HAP-1 (cell line): ENCODE data around the gene NME9.
"Not testable (repeated sequence)": the region's sequence is repeated elsewhere in the genome, so short reads cannot be mapped to it uniquely, and the experiment has no call there.

Experiments used
- DNase-seq, 2 experiments: peaks; one replicate each; pipeline ENCODE4 v3.0.0-alpha.2; 2016 to 2020; ENCODE audit warnings: low spot score in 2 of 2
- H3K27me3 ChIP-seq: fragments of 250-450 bp; sonication (Bioruptor Pico); 2 replicates; pipeline ENCODE4 v1.5.1; 2020; ENCODE audit warnings: low read depth, mild to moderate bottlenecking, moderate library complexity
- H3K36me3 ChIP-seq: fragments of 250-450 bp; sonication (Bioruptor Pico); replicated peaks from 2 replicates; pipeline ENCODE4 v1.5.1; 2020; ENCODE audit warnings: mild to moderate bottlenecking
- H3K4me1 ChIP-seq: fragments of 250-450 bp; sonication (Bioruptor Pico); 2 replicates; pipeline ENCODE4 v1.5.1; 2020; ENCODE audit warnings: mild to moderate bottlenecking
- H3K4me3 ChIP-seq: fragments of 250-450 bp; sonication (Bioruptor Pico); 2 replicates; pipeline ENCODE4 v1.5.1; 2020; ENCODE audit warnings: mild to moderate bottlenecking, moderate library complexity
- H3K9me3 ChIP-seq: fragments of 250-450 bp; sonication (Bioruptor Pico); 2 replicates; pipeline ENCODE4 v1.5.1; 2020; ENCODE audit warnings: mild to moderate bottlenecking, moderate library complexity
- in situ Hi-C: fragments of 300-500 bp; cut with MboI; formaldehyde crosslinking; loops from 3 replicates; pipeline ENCODE4 v1.14.3; 2020; ENCODE audit warnings: low sequenced_read_pairs, inconsistent platforms, mixed read lengths

Gene NME9, protein sequence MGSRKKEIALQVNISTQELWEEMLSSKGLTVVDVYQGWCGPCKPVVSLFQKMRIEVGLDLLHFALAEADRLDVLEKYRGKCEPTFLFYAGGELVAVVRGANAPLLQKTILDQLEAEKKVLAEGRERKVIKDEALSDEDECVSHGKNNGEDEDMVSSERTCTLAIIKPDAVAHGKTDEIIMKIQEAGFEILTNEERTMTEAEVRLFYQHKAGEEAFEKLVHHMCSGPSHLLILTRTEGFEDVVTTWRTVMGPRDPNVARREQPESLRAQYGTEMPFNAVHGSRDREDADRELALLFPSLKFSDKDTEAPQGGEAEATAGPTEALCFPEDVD

DNA sequence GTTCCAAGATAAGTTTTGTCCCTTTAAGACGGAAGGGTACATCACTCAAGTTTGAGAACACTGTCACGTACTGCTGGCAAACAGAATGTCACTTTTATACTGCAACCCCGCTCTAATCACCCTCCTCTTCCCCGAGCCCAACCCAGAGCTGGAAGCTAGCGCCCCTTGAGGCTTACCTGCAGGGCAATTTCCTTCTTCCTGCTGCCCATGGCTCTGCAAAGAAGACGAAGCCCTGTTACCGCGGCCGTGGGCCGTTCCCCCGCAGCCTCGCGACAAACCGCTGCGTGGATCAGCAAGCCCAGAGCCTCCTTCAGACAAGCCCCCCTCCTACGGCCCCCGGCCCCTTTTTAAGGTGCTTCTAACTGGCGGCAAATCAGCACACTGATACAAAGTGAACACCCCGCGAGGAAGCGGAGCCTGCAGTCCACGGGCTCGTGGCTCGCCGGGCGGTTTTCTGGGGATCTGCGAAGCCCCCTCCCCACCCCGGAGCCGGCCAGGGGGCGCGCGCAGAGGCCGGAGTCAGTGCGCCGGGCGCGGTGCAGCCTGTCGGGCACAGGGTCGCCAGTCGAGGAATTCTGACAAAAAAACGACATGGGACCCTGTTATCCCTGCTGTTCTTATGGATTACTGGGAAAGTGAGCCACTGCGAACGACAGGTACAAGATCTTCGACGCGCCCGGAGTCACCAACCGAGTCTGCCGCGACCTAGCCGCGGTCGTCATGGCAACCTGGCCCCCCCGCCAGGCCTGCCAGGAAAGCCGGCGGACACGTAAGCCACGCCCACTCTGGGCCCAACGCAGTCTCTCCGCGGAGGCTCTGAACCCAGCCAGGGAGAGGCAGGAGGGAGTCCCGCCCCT, at the start of gene NME9:
NME9 (minus strand) TSS at position 725 of the 857 bp plus-strand sequence; CDS start at position 209, 516 bp downstream.
- DNase-seq, result peak; percentile 93 to 97
- Histone ChIP-seq H3K27me3 (no peaks in the 10 kb centered on the region), H3K4me1 (peaks cover 6% of the 10 kb centered on the region; the same call in 1 of the 2 replicates), H3K36me3 (no peaks in the 10 kb centered on the region), H3K9me3 (no peaks in the 10 kb centered on the region), H3K4me3 (peak within 1 kb of the TSS; percentile 48)
- in situ Hi-C loops, result no loop called here

DNA sequence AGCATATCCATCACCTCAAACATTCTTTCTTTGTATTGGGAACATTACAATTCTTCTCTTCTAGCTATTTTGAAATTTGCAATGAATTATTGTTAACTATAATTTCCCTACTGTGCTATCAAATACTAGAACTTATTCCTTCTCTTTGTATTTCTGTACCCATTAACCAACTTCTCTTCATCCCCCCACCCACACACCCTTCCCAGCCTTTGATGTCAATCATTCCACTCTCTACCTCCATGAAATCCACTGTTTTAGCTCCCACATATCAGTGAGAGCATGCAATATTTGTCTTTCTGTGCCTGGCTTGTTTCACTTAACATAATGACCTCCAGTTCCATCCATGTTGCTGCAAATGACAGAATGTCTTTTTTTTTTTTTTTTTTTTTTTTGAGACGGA, 49.3 kb upstream of the NME9 start:
- DNase-seq, result no peak
- Histone ChIP-seq H3K4me1 (peaks cover 5% of the 10 kb centered on the region; the same call in 1 of the 2 replicates), H3K27me3 (no peaks in the 10 kb centered on the region), H3K36me3 (no peaks in the 10 kb centered on the region), H3K4me3 (no peak overlapping the region), H3K9me3 (no peaks in the 10 kb centered on the region)
- in situ Hi-C loops, result no loop called here

DNA sequence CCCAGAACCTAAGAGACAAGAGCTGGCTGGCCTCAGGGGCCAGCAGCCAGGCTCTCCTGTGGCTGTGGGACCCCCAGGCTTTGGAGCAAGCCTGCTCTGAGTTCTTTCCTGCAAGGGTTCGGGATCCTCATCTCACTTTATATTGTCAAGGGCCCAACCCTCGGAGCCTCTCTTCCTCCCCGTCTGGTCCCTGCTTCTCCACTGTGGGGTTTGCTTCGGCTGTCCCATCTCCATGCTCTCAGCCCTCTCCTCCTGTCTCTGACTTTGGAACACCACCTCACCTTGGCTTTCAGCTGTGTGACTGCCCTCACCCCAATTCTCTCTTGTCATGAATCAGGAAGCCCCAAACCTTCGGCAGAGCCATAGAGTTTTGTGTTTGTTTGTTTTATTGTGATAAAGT, 48.7 kb upstream of the NME9 start:
- in situ Hi-C loops, result no loop called here
- Histone ChIP-seq H3K27me3 (no peaks in the 10 kb centered on the region), H3K4me1 (peaks cover 5% of the 10 kb centered on the region; the same call in 1 of the 2 replicates), H3K9me3 (no peaks in the 10 kb centered on the region), H3K36me3 (no peaks in the 10 kb centered on the region), H3K4me3 (no peak overlapping the region)
- DNase-seq, result no peak

DNA sequence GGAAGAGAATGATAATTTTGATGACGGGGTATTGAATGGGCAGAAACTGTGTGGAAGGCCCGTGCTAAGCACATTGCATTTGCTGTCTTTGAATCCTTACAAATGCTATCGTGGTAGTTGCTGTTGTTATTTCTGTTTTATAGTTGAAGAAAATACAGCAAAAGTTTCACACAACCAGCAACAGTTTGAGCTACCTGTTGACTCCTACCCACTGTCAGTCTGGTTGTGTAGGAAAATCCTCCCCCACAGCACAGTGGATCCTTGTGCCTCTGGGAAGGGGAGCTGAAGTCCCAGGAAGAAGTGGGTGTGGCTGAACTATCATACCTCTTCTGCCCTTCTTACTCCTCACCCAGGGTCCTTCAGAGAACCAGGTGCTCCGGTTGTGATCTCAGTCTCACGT, 48.2 kb upstream of the NME9 start:
- no peak for DNase-seq

DNA sequence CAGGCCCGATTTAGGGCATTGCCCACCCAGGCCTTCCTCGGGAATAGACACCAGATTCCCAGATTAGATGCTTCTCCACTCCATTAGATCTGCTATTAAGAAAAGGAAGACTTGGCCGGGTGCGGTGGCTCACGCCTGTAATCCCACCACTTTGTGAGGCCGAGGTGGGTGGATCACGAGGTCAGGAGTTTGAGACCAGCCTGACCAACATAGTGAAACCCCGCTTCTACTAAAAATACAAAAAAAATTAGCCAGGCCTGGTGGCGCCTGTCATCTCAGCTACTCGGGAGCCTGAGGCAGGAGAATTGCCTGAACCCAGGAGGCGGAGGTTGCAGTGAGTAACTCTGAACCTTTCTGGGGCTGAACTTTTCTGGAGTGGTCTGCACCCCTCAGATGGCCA, 47.6 kb upstream of the NME9 start:
- H3K9me3 ChIP-seq, DNase-seq, H3K4me3 ChIP-seq, in situ Hi-C loops, H3K27me3 ChIP-seq, H3K36me3 ChIP-seq, H3K4me1 ChIP-seq: not testable (repeated sequence)

More for the DNA sequence above, 48.2 kb upstream of the NME9 start:
- no peaks in the 10 kb centered on the region for H3K9me3 ChIP-seq
- H3K4me1 ChIP-seq, result peaks cover 5% of the 10 kb centered on the region; the same call in 1 of the 2 replicates
- no peaks in the 10 kb centered on the region for H3K27me3 ChIP-seq
- in situ Hi-C loops, result no loop called here
- no peaks in the 10 kb centered on the region for H3K36me3 ChIP-seq
- no peak overlapping the region for H3K4me3 ChIP-seq

DNA sequence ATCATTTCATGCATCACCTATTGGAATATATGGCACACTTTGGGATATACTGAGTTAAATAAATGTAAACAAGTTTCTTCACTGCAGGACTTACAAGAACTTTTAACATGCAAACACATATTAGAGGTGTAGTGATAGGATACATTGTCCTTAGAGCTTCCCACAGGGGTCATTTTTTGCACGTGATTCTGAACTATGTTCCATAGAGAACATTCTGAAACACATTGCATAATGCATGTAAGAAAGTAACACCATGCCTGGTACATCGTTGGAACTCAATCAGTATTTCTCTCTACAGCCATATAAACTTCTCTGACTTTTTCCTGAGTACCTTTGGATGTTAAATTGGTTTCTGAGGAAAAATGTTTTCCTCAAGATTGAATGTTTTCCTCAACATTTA, 47.0 kb upstream of the NME9 start:
- no peaks in the 10 kb centered on the region for H3K9me3 ChIP-seq
- H3K4me3 ChIP-seq, result no peak overlapping the region
- peaks cover 5% of the 10 kb centered on the region; the same call in 1 of the 2 replicates for H3K4me1 ChIP-seq
- no peaks in the 10 kb centered on the region for H3K36me3 ChIP-seq
- in situ Hi-C loops, result no loop called here
- no peaks in the 10 kb centered on the region for H3K27me3 ChIP-seq
- no peak for DNase-seq

DNA sequence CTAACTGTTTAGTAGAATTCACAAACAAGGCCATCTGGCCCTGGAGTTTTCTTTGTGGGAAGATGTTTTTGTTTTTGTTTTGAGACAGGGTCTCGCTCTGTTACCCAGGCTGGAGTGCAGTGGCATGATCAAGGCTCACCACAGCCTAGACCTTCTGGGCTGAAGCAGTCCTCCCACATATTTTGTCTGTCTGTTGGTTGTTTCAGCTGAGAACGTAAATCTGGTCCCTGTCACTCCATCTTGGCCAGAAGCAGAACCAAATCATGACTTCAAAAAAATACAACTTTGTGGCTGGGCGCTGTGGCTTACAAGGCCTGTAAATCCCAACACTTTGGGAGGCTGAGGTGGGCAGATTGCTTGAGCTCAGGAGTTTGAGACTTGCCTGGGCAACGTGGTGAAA, 45.8 kb upstream of the NME9 start:
- in situ Hi-C loops, result no loop called here
- Histone ChIP-seq H3K4me1 (peaks cover 5% of the 10 kb centered on the region; the same call in 1 of the 2 replicates), H3K27me3 (no peaks in the 10 kb centered on the region), H3K36me3 (no peaks in the 10 kb centered on the region), H3K9me3 (no peaks in the 10 kb centered on the region), H3K4me3 (no peak overlapping the region)
- no peak for DNase-seq

DNA sequence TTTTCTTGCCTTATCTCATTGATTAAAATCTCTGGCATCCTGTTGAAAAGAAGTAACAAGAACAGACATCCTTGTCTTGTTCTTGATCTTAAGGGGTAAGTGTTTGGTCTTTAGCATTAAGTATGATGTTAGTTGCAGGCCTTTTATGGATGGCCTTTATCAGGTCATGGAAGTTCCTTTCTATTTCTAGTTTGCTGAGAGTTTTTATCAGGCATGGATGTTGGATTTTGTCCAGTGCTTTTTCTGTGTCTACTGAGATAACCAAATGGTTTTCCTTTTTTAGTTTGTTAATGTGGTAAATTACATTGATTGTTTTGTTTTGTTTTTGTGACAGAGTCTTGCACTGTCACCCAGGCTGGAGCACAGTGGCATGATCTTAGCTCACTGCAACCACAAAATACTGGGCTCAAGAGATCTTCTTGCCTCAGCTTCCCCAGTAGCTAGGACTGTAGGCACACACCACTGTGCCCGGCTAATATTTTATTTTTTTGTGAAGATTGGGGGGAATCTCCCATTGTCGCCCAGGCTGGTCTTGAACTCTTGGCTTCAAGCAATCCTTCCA, 45.0 kb upstream of the NME9 start:
- Histone ChIP-seq H3K9me3 (no peaks in the 10 kb centered on the region), H3K4me3 (no peak overlapping the region), H3K27me3 (no peaks in the 10 kb centered on the region), H3K36me3 (no peaks in the 10 kb centered on the region), H3K4me1 (peaks cover 1% of the 10 kb centered on the region; the same call in 1 of the 2 replicates)
- no peak for DNase-seq
- in situ Hi-C loops, result no loop called here

DNA sequence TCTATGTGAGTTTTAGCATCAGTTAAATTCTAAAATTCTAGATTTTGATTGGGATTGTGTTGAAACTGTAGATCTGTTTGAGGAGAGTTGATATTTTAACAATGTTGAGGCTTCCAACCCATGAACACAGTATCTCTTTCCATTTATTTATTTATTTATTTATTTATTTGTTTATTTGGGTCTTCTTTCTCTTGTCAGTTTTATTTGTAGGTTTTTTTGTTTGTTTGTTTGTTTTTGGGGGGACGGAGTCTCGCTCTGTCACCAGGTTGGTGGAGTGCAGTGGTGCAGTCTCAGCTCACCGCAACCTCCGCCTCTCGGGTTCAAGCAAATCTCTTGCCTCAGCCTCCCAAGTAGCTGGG, 44.1 kb upstream of the NME9 start:
- in situ Hi-C loops, result no loop called here
- Histone ChIP-seq H3K36me3 (no peaks in the 10 kb centered on the region), H3K4me3 (no peak overlapping the region)

DNA sequence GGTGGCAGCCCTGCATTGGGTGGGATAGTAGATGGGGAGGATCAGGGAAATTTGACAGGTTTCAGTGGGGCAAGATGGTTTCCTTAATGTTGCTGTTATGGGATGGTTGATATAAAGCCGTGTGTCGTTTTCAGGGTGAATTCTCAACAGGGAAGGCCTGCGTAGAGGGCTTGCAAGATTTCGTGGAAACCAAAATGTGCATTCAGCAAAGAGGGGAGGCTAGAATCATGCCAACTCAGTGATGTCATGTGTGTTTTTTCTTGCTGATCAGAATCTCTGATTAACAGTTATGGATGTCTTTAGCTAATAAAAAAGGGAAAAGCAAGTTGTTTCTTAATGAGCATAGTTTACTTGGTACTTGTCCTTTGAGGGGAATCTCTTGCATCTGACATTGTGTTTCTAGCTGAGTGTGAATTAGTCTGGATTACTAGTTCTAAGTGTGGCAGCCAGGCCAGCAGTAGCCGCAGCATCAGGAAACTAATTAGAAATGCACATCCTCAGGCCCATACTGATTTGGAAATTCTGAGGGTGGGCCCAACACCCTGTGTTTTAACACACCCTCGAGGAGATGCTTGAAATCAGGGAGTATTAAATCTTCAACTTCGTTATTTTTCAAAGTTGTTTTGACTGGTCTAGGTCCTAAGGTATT, 43.6 kb upstream of the NME9 start:
- H3K4me3 ChIP-seq, result no peak overlapping the region
- in situ Hi-C loops, result no loop called here
- no peaks in the 10 kb centered on the region for H3K4me1 ChIP-seq
- no peaks in the 10 kb centered on the region for H3K9me3 ChIP-seq
- no peaks in the 10 kb centered on the region for H3K36me3 ChIP-seq
- no peak for DNase-seq
- no peaks in the 10 kb centered on the region for H3K27me3 ChIP-seq

More for the DNA sequence above, 44.1 kb upstream of the NME9 start:
- DNase-seq, result no peak
- Histone ChIP-seq H3K9me3 (no peaks in the 10 kb centered on the region), H3K27me3 (no peaks in the 10 kb centered on the region), H3K4me1 (no peaks in the 10 kb centered on the region)

DNA sequence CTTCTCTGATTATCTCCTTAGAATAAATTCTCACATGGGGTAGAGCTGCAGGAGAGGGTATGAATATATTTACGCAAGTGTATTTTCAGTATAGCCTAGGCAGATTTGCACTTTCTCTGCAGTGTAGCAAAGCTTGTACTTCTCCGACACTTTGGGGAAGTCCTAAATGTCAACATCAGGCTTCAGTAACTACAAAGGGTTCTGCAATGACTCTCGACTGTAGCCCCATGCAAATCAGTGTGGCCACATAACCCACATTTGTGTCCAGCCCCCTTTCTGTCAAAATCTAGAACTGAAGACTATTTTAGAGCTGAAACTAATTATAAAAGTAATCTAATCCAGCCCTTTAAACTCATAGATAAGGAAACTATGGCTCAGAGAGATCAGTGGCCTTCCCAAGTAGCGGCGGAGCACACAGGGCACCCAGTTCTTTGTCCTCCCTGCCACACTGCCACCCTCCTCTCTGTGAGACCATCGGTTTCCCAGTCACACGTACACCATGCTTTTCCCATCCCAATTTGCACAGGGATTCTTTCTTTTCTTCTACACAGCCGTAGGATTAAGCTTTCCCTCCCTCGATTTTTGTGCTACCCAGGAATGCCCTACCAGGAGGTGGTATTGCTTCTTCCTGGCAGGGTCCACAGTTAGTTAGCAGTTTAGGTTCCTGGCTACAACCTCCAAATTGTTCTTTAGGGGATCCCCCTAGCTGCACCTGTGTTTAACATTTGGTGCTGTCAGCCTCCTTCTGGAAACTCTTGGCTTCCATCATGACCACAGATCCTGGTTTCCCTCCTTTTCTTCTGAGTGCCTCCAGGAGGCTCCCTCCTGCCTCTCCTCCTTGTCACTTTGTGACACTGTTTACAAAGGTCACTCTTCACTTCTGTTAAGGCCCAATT, 41.7 kb upstream of the NME9 start:
- H3K4me3 ChIP-seq, result no peak overlapping the region
- H3K4me1 ChIP-seq, result no peaks in the 10 kb centered on the region

DNA sequence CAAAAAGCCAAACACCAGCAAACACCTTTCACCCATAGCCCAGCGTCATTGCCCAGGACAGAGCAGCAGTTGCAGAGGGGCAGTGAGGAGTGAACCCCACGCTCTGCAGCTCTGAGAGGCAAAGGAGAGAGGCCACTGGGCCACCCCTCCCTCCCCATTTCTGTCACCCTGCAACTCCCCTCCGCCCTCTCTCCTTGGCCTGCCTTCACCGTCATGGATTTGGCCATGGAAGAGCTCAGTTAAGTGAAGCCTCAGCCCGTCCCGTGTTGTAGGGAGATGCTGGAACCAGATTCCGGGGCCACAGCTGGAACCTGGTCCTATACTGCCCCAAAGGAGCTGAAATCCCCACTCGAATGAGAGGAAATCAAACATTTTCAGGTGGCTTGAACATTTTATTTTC, 40.7 kb upstream of the NME9 start:
- in situ Hi-C loops, result no loop called here
- no peaks in the 10 kb centered on the region for H3K9me3 ChIP-seq
- no peak for DNase-seq
- no peak overlapping the region for H3K4me3 ChIP-seq
- H3K36me3 ChIP-seq, result no peaks in the 10 kb centered on the region
- no peaks in the 10 kb centered on the region for H3K27me3 ChIP-seq
- no peaks in the 10 kb centered on the region for H3K4me1 ChIP-seq

More for the DNA sequence above, 41.7 kb upstream of the NME9 start:
- in situ Hi-C loops, result no loop called here
- no peaks in the 10 kb centered on the region for H3K36me3 ChIP-seq
- H3K9me3 ChIP-seq, result no peaks in the 10 kb centered on the region
- no peak for DNase-seq
- no peaks in the 10 kb centered on the region for H3K27me3 ChIP-seq
